GM21528 (cell line): Measurements from ENCODE around the gene PICK1.

ENCODE experiments used
- ATAC-seq: cut with Tn5 transposase; IDR thresholded peaks from one replicate; pipeline ENCODE4 v1.9.1; 2021; ENCODE audit warnings: mild to moderate bottlenecking, moderate library complexity; ENCODE audit not compliant: unreplicated experiment, low FRiP score

Gene PICK1

GRCh38 chr22:38086001-38086845 is 29.0 kb downstream of the PICK1 start:
- no peak for ATAC-seq

GRCh38 chr22:38086942-38087341 is 29.7 kb downstream of the PICK1 start:
- no peak for ATAC-seq

GRCh38 chr22:38087855-38088254 is 30.7 kb downstream of the PICK1 start:
- ATAC-seq: no peak

- ATAC-seq: no peak
These were observed 31.6 kb downstream of the PICK1 start for GRCh38 chr22:38088629-38089473.

- no peak for ATAC-seq
These were observed 32.3 kb downstream of the PICK1 start for GRCh38 chr22:38089474-38089851.

GRCh38 chr22:38097058-38097457 is 39.9 kb downstream of the PICK1 start:
- ATAC-seq: no peak

- no peak for ATAC-seq
These were observed 40.6 kb downstream of the PICK1 start for GRCh38 chr22:38097557-38098409.

GRCh38 chr22:38098410-38099249 is 41.4 kb downstream of the PICK1 start:
- ATAC-seq: no peak

GRCh38 chr22:38103641-38104040 is 46.4 kb downstream of the PICK1 start:
- ATAC-seq: no peak

- no peak for ATAC-seq
These were observed 46.9 kb downstream of the PICK1 start for GRCh38 chr22:38104084-38104483.

GRCh38 chr22:38106814-38107578 is 49.8 kb downstream of the PICK1 start:
- ATAC-seq: no peak

- ATAC-seq: no peak
These were observed 50.7 kb downstream of the PICK1 start for GRCh38 chr22:38107692-38108515.

GRCh38 chr22:38108561-38109319 is 51.5 kb downstream of the PICK1 start:
- no peak for ATAC-seq

- no peak for ATAC-seq
These were observed 52.3 kb downstream of the PICK1 start for GRCh38 chr22:38109371-38110001.

- no peak for ATAC-seq
These were observed 53.0 kb downstream of the PICK1 start, which contains the start of gene BAIAP2L2 for GRCh38 chr22:38110008-38110862. Gene BAIAP2L2 (minus strand): TSS chr22:38110684. CDS start chr22:38110525, 159 bp downstream.
